ENCODE data around the gene PDE4B. TPM values are rescaled to one million over a fixed set of nuclear protein-coding genes. Genes with fewer than 3 reads are reported as not detected.

Gene PDE4B
- polyA plus RNA-seq, 1 experiment: 20.6 TPM

- Histone ChIP-seq H3K27me3 (ENCODE audit: control insufficient read depth, insufficient read depth, low read length) (no peaks in the 10 kb centered on the region), H3K36me3 (ENCODE audit: control insufficient read depth, insufficient read depth, low read length) (no peaks in the 10 kb centered on the region), H3K4me3 (ENCODE audit: low read depth, low read length) (no peak overlapping the region)
- CTCF ChIA-PET: interaction anchor here (0.7 to 18.7 kb wide), 6 partner anchors 12 to 192 kb away, joined by 3 to 293 read pairs (median 10); no protein-coding TSS in a partner anchor
- no peak for TF ChIP-seq CTCF (IDR thresholded peaks at IDR 0.05; ENCODE audit: insufficient read depth, low read depth, low read length)
- DNase-seq (ENCODE audit: low read depth): no peak
- POLR2A ChIA-PET: no interaction called here
These were observed 462.1 kb downstream of the PDE4B start for GRCh38 chr1:66254785-66255184.

- H3K36me3 ChIP-seq (ENCODE audit: control insufficient read depth, insufficient read depth, low read length): no peaks in the 10 kb centered on the region
- ChIA-PET POLR2A (no interaction called here), CTCF (interaction anchor here (0.5 to 18.7 kb wide), 10 partner anchors 8 to 704 kb away, joined by 3 to 293 read pairs (median 4); no protein-coding TSS in a partner anchor)
- no peak for TF ChIP-seq CTCF (IDR thresholded peaks at IDR 0.05; ENCODE audit: insufficient read depth, low read depth, low read length)
- no peak overlapping the region for H3K4me3 ChIP-seq (ENCODE audit: low read depth, low read length)
- DNase-seq (ENCODE audit: low read depth): no peak
- H3K27me3 ChIP-seq (ENCODE audit: control insufficient read depth, insufficient read depth, low read length): no peaks in the 10 kb centered on the region
These were observed 464.2 kb downstream of the PDE4B start for GRCh38 chr1:66256629-66257572.

GRCh38 chr1:66258404-66259105 is 465.9 kb downstream of the PDE4B start:
- Histone ChIP-seq H3K36me3 (ENCODE audit: control insufficient read depth, insufficient read depth, low read length) (no peaks in the 10 kb centered on the region), H3K27me3 (ENCODE audit: control insufficient read depth, insufficient read depth, low read length) (no peaks in the 10 kb centered on the region), H3K4me3 (ENCODE audit: low read depth, low read length) (no peak overlapping the region)
- TF ChIP-seq CTCF (IDR thresholded peaks at IDR 0.05; ENCODE audit: insufficient read depth, low read depth, low read length): no peak
- ChIA-PET POLR2A (interaction anchor here (0.6 kb wide), 1 partner anchor 993 kb away, joined by 8 read pairs; no protein-coding TSS in a partner anchor), CTCF (interaction anchor here (0.9 to 18.7 kb wide), 5 partner anchors 13 to 246 kb away, joined by 3 to 293 read pairs (median 4); no protein-coding TSS in a partner anchor)
- no peak for DNase-seq (ENCODE audit: low read depth)

GRCh38 chr1:66261364-66261763 is 468.7 kb downstream of the PDE4B start:
- Histone ChIP-seq H3K36me3 (ENCODE audit: control insufficient read depth, insufficient read depth, low read length) (no peaks in the 10 kb centered on the region), H3K27me3 (ENCODE audit: control insufficient read depth, insufficient read depth, low read length) (no peaks in the 10 kb centered on the region), H3K4me3 (ENCODE audit: low read depth, low read length) (no peak overlapping the region)
- DNase-seq (ENCODE audit: low read depth): no peak
- CTCF ChIA-PET: interaction anchor here (0.9 to 2.0 kb wide), 5 partner anchors 38 to 185 kb away, joined by 3 to 11 read pairs (median 4); no protein-coding TSS in a partner anchor
- TF ChIP-seq CTCF (IDR thresholded peaks at IDR 0.05; ENCODE audit: insufficient read depth, low read depth, low read length): no peak
- POLR2A ChIA-PET: interaction anchor here (0.7 kb wide), 1 partner anchor 11 kb away, joined by 3 read pairs; no protein-coding TSS in a partner anchor
